OCI-LY1 (cell line): ENCODE data around the gene ITPK1.

Experiments used
- EZH2 ChIP-seq: fragments of 200-600 bp; sonication (generic), shearing (Covaris generic); IDR thresholded peaks from 2 replicates; pipeline ENCODE4 v1.8.0; 2017; ENCODE audit warnings: borderline replicate concordance, mixed run types, mild to moderate bottlenecking, antibody characterized with exemption, low read length, moderate library complexity, mixed read lengths
- TF ChIP-seq, protein P1 (sequence below): fragments of 200-600 bp; sonication (generic), shearing (Covaris generic); IDR thresholded peaks from 2 replicates; pipeline ENCODE4 v1.5.1; 2017; ENCODE audit warnings: mild to moderate bottlenecking, antibody characterized with exemption, low read length, moderate library complexity, mixed read lengths

DNA sequence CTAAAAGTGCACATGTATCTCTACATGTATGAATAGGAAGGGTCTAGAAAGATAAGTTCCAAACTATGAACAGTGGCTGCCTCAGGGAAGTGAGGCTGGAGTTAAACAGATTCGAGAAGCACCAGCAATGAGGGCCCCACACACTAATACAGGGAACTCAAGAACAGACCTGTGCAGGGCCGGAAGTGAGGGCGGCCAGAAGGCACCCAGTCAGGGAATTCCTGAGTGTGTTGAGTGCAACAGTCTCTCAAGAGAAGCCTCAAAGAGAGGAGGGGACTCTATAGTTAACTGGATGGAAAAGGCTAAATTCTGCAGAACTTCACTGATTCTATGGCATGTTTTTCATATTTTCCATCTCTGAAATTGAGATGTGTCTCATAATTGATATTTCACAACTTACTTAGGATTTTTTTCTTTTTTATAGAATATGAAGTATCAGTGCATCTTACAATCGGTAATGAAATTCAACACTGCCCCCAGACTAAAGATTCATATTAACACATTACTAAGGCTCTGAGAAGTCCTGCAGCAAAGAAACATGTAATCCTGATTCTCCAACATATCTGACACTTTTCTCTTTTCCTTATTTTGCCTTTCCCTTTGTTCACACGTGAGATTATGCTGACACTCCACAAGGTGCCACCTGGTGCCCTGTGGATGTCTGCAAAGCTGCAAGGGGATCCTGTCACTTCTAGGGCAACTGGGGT lies 131.5 kb downstream of the ITPK1 start:
- TF ChIP-seq, protein P1, sequence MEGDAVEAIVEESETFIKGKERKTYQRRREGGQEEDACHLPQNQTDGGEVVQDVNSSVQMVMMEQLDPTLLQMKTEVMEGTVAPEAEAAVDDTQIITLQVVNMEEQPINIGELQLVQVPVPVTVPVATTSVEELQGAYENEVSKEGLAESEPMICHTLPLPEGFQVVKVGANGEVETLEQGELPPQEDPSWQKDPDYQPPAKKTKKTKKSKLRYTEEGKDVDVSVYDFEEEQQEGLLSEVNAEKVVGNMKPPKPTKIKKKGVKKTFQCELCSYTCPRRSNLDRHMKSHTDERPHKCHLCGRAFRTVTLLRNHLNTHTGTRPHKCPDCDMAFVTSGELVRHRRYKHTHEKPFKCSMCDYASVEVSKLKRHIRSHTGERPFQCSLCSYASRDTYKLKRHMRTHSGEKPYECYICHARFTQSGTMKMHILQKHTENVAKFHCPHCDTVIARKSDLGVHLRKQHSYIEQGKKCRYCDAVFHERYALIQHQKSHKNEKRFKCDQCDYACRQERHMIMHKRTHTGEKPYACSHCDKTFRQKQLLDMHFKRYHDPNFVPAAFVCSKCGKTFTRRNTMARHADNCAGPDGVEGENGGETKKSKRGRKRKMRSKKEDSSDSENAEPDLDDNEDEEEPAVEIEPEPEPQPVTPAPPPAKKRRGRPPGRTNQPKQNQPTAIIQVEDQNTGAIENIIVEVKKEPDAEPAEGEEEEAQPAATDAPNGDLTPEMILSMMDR = no peak
- TF ChIP-seq EZH2 = no peak
